Fibroblast of the aortic adventitia (primary cell): Measurements from ENCODE around the gene TRPV4. TPM values are rescaled to one million over a fixed set of nuclear protein-coding genes. Genes with fewer than 3 reads are reported as not detected.

Source experiments
- DNase-seq: peaks from one replicate; pipeline ENCODE4 v3.0.0-alpha.2; 2010; ENCODE audit warnings: low read depth
- H3K4me3 ChIP-seq: 2 replicates; pipeline ENCODE4 v1.5.1; 2011; ENCODE audit warnings: low read depth, mild to moderate bottlenecking, control low read depth, low read length, moderate library complexity
- total RNA-seq: library from RNA; depleted of rRNA; stranded (reverse); fragments of >200 nt; gene quantifications from 2 replicates; pipeline ENCODE4 v1.2.3, GENCODE V29; 2012; ENCODE audit warnings: low replicate concordance
- TF ChIP-seq, protein P1 (sequence below): IDR thresholded peaks from 2 replicates; pipeline ENCODE4 v1.5.1; 2011; ENCODE audit warnings: mild to moderate bottlenecking, low read length, control low read depth, inconsistent platforms; ENCODE audit not compliant: insufficient read depth

Gene TRPV4
- total RNA-seq, 1 donor = 2.1 TPM

- TF ChIP-seq, protein P1, sequence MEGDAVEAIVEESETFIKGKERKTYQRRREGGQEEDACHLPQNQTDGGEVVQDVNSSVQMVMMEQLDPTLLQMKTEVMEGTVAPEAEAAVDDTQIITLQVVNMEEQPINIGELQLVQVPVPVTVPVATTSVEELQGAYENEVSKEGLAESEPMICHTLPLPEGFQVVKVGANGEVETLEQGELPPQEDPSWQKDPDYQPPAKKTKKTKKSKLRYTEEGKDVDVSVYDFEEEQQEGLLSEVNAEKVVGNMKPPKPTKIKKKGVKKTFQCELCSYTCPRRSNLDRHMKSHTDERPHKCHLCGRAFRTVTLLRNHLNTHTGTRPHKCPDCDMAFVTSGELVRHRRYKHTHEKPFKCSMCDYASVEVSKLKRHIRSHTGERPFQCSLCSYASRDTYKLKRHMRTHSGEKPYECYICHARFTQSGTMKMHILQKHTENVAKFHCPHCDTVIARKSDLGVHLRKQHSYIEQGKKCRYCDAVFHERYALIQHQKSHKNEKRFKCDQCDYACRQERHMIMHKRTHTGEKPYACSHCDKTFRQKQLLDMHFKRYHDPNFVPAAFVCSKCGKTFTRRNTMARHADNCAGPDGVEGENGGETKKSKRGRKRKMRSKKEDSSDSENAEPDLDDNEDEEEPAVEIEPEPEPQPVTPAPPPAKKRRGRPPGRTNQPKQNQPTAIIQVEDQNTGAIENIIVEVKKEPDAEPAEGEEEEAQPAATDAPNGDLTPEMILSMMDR = no peak
- H3K4me3 ChIP-seq = no peak overlapping the region
- no peak for DNase-seq
Observed at GRCh38 chr12:109878247-109878625, 45.0 kb upstream of the TRPV4 start.

GRCh38 chr12:109877504-109878246 is 44.5 kb upstream of the TRPV4 start:
- DNase-seq = no peak
- no peak overlapping the region for H3K4me3 ChIP-seq
- TF ChIP-seq, protein P1 = no peak

GRCh38 chr12:109876406-109876805 is 43.2 kb upstream of the TRPV4 start:
- DNase-seq = no peak
- TF ChIP-seq, protein P1 = no peak

GRCh38 chr12:109875572-109876131 is 42.5 kb upstream of the TRPV4 start:
- TF ChIP-seq, protein P1 = no peak
- no peak for DNase-seq

More at GRCh38 chr12:109876406-109876805, 43.2 kb upstream of the TRPV4 start:
- H3K4me3 ChIP-seq = no peak overlapping the region

GRCh38 chr12:109873653-109874052 is 40.5 kb upstream of the TRPV4 start:
- peak; percentile 41 for DNase-seq
- no peak overlapping the region for H3K4me3 ChIP-seq
- TF ChIP-seq, protein P1 = no peak

More at GRCh38 chr12:109875572-109876131, 42.5 kb upstream of the TRPV4 start:
- no peak overlapping the region for H3K4me3 ChIP-seq

DNA sequence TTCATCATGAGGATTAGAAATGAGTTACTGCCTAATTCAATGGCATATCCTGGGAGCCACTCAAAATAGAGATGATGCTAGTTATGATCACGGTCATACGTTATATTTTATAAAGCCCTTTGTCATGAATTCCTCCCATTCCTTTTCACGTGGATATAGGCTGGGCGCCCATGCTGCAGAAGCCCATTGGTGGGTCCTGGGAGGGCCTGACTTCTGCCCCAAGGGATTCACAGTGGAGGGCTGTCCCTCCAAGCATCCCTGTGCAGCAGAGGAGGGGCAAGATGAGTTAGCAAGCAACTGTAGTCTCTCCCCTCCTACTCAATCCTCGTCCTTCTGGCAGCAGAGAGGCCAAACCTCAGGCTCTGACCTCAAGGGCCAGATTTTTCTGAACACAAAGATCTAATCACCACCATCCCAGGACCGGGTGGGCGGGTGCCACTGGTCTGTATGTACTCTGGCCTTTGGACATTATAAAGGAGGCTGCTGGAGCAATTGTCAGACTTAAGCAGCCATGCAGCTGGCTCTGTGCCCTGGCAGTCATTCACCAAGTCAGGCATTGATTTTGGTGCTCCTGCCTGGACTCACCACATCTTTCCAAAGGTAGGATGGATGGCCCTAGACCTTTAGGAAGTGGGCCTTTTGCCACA is 38.6 kb upstream of the TRPV4 start:
- TF ChIP-seq, protein P1 = no peak
- H3K4me3 ChIP-seq = no peak overlapping the region
- peak; percentile 31 for DNase-seq
